GM21526 (cell line): ENCODE results near the gene COX8A.
A peak's percentile ranks its signal among the peaks of the same experiment; 100 is the strongest.
"Not testable (repeated sequence)": the region's sequence is repeated elsewhere in the genome, so short reads cannot be mapped to it uniquely, and the experiment has no call there.

Experiments
- ATAC-seq: cut with Tn5 transposase; IDR thresholded peaks from one replicate; pipeline ENCODE4 v1.9.1; 2021; ENCODE audit warnings: moderate library complexity; ENCODE audit not compliant: unreplicated experiment, low FRiP score

The COX8A gene

DNA sequence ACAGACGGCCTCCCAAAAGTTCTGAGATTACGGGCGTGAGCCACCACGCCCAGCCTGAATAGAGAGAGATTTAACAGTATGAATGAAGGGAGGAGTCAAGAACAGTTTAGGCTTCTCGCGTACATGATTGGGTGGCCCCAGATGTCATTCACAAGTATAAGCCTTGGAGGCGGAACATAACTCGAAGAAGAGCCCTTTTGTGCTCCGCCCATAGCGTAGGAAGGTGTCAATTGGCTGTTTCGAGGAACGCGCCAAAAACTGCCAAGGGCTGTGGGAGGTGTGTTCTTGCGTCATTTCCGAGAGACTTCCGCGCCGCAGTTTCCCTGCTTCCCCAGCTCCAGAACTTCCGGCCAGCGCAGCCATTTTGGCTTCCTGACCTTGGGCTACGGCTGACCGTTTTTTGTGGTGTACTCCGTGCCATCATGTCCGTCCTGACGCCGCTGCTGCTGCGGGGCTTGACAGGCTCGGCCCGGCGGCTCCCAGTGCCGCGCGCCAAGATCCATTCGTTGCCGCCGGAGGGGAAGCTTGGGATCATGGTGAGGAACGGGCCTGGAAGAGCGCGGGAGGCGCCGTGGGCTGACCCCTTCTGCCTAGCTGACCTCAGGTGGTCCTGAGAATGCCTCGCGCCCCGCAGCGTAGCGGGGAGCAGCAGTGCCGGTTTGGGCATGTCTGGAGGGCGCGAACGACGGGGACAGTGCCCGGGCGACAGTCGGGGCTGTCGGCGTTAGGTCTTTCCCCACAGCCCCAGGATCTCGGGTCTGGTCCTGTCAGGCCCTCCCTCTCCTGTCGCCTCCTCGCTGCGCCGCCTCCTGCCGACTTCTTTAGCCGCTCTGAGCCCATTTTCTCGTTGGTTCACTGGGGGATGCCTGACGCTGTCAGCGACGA, at the start of gene COX8A:
Gene COX8A (plus strand): TSS at position 362 of the 885 bp plus-strand sequence. CDS start 61 bp downstream, at position 423.
- peak; percentile 93 for ATAC-seq

DNA sequence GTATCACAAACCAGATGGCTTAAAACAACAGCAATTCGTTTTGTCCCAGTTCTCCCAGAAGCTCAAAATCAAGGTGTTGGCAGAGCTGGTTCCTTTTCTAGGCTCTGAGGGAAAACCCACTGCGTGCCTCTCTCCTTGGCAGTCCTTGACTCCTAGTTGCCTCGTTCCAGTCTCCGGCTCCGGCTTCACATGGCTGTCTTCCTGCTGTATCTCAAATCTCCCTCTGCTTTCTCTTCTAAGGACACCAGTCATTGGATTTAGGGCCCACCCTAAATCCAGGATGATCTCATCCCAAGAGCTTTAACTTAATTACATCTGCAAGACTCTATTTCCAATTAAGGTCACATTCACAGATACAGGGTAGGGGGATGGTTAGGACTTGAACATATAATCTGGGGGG, 44.8 kb upstream of the COX8A start:
- ATAC-seq: no peak

GRCh38 chr11:63931045-63931444, 43.4 kb upstream of the COX8A start:
- no peak for ATAC-seq

GRCh38 chr11:63931876-63932275, 42.5 kb upstream of the COX8A start:
- no peak for ATAC-seq

- ATAC-seq: no peak
Observed at GRCh38 chr11:63933459-63933858, 41.0 kb upstream of the COX8A start.

GRCh38 chr11:63937713-63938478, 36.5 kb upstream of the COX8A start:
- peak; percentile 21 for ATAC-seq

GRCh38 chr11:63938479-63939396, 35.7 kb upstream of the COX8A start, which contains the start of gene NAA40:
NAA40 (plus strand) TSS chr11:63939002; CDS start chr11:63939097, 95 bp downstream.
- peak; percentile 85 for ATAC-seq

- no peak for ATAC-seq
Observed at GRCh38 chr11:63939397-63939891, 35.0 kb upstream of the COX8A start.

- no peak for ATAC-seq
Observed at GRCh38 chr11:63940786-63941185, 33.6 kb upstream of the COX8A start.

GRCh38 chr11:63941901-63942300, 32.5 kb upstream of the COX8A start:
- no peak for ATAC-seq

GRCh38 chr11:63942803-63943202, 31.6 kb upstream of the COX8A start:
- ATAC-seq: no peak

- ATAC-seq: no peak
Observed at GRCh38 chr11:63944987-63945386, 29.4 kb upstream of the COX8A start.

- ATAC-seq: no peak
Observed at GRCh38 chr11:63945477-63946163, 28.8 kb upstream of the COX8A start.

- ATAC-seq: no peak
Observed at GRCh38 chr11:63951779-63952536, 22.5 kb upstream of the COX8A start.

DNA sequence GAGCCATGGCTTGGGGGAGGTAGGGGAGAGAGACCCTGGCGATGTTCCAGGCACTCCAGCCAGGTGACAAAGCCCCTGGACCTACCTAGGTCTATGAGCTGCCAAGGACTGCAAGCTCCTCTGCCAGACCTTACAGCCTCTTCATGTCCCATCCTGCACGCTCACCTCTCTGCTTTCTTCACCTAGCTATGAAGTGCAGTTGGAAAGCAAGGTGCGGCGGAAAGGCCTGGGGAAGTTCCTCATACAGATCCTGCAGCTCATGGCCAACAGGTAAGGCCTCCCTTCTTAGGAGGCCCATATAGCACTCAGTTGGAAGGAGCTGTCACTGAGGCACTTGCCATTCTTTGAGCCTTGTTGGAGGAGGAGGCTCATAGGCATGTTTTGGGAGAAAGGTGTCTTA, 21.9 kb upstream of the COX8A start:
- no peak for ATAC-seq

DNA sequence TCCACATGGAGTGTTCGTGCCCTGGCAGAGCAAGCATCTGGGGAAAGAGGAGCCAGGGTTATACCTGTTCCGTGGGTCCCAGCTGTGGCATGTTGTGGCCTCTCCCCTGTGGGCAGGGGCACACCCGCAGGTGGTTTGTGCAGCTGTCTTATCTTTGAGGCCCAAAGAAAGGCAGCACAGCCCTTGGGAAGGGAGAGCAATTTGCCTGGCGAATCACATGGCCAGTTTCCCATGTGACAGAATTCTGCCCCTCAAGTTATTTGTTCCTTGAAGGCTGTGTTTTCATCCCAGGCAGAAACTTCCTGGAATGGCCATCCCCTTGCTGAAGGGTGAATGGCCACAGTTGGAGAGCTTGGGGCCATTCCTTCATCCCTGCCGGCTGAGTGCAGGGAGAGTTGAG, 16.4 kb upstream of the COX8A start:
- ATAC-seq: no peak

- ATAC-seq: no peak
Observed at GRCh38 chr11:63961608-63962412, 12.6 kb upstream of the COX8A start.

- not testable (repeated sequence) for ATAC-seq
Observed at GRCh38 chr11:63963895-63964294, 10.5 kb upstream of the COX8A start.
